Tibial nerve (tissue), 4 donors: ENCODE data around the gene SLC12A2.

Source experiments
- CTCF ChIP-seq, 5 experiments: fragments of 200-600 bp in 3 of 5; fragments of 450-650 bp in 2 of 5; sonication (generic) in 3 of 5; IDR thresholded peaks; one replicate each; pipeline ENCODE4 v1.5.1; 2016 to 2019; ENCODE audit warnings: antibody characterized with exemption in 5 of 5, mild to moderate bottlenecking in 3 of 5, moderate library complexity in 2 of 5
- EP300 ChIP-seq, 2 donors: sonication (generic); formaldehyde crosslinking; IDR thresholded peaks; one replicate each; pipeline ENCODE4 v1.6.1; 2017; ENCODE audit warnings: antibody characterized with exemption in 2 of 2, mild to moderate bottlenecking in 1 of 2

DNA sequence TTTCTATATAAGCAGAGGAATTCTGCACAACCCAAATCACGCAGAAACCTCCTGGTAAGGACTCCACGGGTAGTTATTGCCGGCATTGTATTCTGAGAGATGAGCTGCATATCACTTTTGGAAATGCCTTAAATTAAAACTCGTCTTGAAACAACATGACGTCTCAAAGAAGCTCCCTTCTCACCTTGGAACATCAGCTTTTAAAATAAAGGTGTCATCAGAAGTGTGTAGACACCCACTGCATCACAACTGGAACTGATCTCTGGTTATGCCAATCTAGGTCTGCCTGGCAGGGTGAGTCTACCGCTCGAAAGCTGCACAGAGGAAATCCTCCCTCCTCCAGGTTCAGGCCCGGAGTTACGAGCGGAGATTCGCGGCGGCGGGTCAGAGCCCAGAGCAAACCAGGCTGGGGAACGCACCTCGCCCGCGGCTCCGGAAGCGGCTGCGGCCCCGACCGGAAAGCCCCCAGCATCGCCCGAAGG is 974 bp upstream of the SLC12A2 start:
- TF ChIP-seq EP300 (IDR thresholded peaks at IDR 0.05) (no peak), CTCF (IDR thresholded peaks at IDR 0.05) (no peak)
